IMR-90 (cell line): ENCODE data around the gene RPUSD2. TPM values are rescaled to one million over a fixed set of nuclear protein-coding genes. Genes with fewer than 3 reads are reported as not detected.
A peak's percentile ranks its signal among the peaks of the same experiment; 100 is the strongest.

Experiments used
- ATAC-seq: fragments of 200-7000 bp; cut with Tn5 transposase; 2 replicates; pipeline ENCODE4 v1.9.1; 2020; ENCODE audit warnings: low read depth, mild to moderate bottlenecking, moderate library complexity
- BruUV-seq: library from RNA; stranded (reverse); fragments of 400-500 nt; replicated peaks from 2 replicates; lab custom pipeline; 2021; lab: Mats Ljungman, UMichigan
- CTCF ChIA-PET: fragments of 300-600 bp; formaldehyde crosslinking; extraction: SDS; loops from one replicate; lab custom pipeline; 2021; ENCODE audit warnings: antibody characterized with exemption; lab: Yijun Ruan, JAX
- POLR2A ChIA-PET: fragments of 300-600 bp; sonication (Branson Sonifier 250); formaldehyde crosslinking; loops from one replicate; lab custom pipeline; 2022; ENCODE audit warnings: antibody characterized with exemption; ENCODE audit not compliant: unreplicated experiment; lab: Charles Lee
- DNase-seq: peaks from one replicate; pipeline ENCODE4 v3.0.0; 2013
- H2AFZ ChIP-seq: replicated peaks from 2 replicates; pipeline ENCODE3; 2013; ENCODE audit warnings: low read length, mild to moderate bottlenecking; ENCODE audit not compliant: poor library complexity
- H2AK5ac ChIP-seq: 2 replicates; pipeline ENCODE4 v1.6.1; 2013; ENCODE audit warnings: low read depth, low read length, inconsistent platforms
- H2AK9ac ChIP-seq: replicated peaks from 2 replicates; pipeline ENCODE3; 2013; ENCODE audit warnings: mild to moderate bottlenecking, low read depth, low read length, moderate library complexity; ENCODE audit not compliant: poor library complexity
- H2BK120ac ChIP-seq: 2 replicates; pipeline ENCODE4 v1.6.1; 2013; ENCODE audit warnings: low read depth, low read length, inconsistent platforms
- H2BK15ac ChIP-seq: 3 replicates; pipeline ENCODE4 v1.6.1; 2013; ENCODE audit warnings: low read depth, low read length, inconsistent platforms
- H2BK20ac ChIP-seq: 2 replicates; pipeline ENCODE4 v1.6.1; 2013; ENCODE audit warnings: low read depth, mild to moderate bottlenecking, inconsistent platforms, low read length, moderate library complexity
- H2BK5ac ChIP-seq: 2 replicates; pipeline ENCODE4 v1.6.1; 2013; ENCODE audit warnings: mild to moderate bottlenecking, low read depth, low read length, inconsistent platforms; ENCODE audit not compliant: poor library complexity, severe bottlenecking
- H3K14ac ChIP-seq: replicated peaks from 2 replicates; pipeline ENCODE4 v1.6.1; 2013; ENCODE audit warnings: low read depth, low read length, inconsistent platforms
- H3K18ac ChIP-seq: 2 replicates; pipeline ENCODE4 v1.6.1; 2013; ENCODE audit warnings: low read depth, low read length, control low read depth
- H3K23ac ChIP-seq: 2 replicates; pipeline ENCODE4 v1.6.1; 2013; ENCODE audit warnings: low read depth, low read length, inconsistent platforms
- H3K27ac ChIP-seq: 2 replicates; pipeline ENCODE4 v1.5.1; 2013; ENCODE audit warnings: mild to moderate bottlenecking, control low read depth, low read length; ENCODE audit not compliant: insufficient read depth
- H3K27me3 ChIP-seq: 2 replicates; pipeline ENCODE4 v1.6.1; 2013; ENCODE audit warnings: low read length; ENCODE audit not compliant: control insufficient read depth, insufficient read depth
- H3K36me3 ChIP-seq: 2 replicates; pipeline ENCODE4 v1.6.1; 2013; ENCODE audit warnings: low read length, mixed read lengths; ENCODE audit not compliant: control insufficient read depth, insufficient read depth
- H3K4ac ChIP-seq: 2 replicates; pipeline ENCODE4 v1.6.1; 2013; ENCODE audit warnings: low read depth, low read length, inconsistent platforms
- H3K4me1 ChIP-seq: 2 replicates; pipeline ENCODE4 v1.6.1; 2013; ENCODE audit warnings: low read length, mixed read lengths; ENCODE audit not compliant: control insufficient read depth, insufficient read depth
- H3K4me2 ChIP-seq: 2 replicates; pipeline ENCODE4 v1.6.1; 2013; ENCODE audit warnings: low read depth, mild to moderate bottlenecking, control low read depth, low read length, moderate library complexity
- H3K4me3 ChIP-seq: 2 replicates; pipeline ENCODE4 v1.5.1; 2013; ENCODE audit warnings: low read depth, mild to moderate bottlenecking, control low read depth, low read length, moderate library complexity; ENCODE audit not compliant: insufficient read depth
- H3K56ac ChIP-seq: 2 replicates; pipeline ENCODE4 v1.6.1; 2013; ENCODE audit warnings: low read length, inconsistent platforms; ENCODE audit not compliant: insufficient read depth; ENCODE audit errors: extremely low read depth
- H3K79me1 ChIP-seq, 2 experiments: 2 replicates each; pipeline ENCODE4 v1.6.1; 2013; ENCODE audit warnings: low read length in 2 of 2, inconsistent platforms in 1 of 2, low read depth in 1 of 2
- H3K9ac ChIP-seq: 2 replicates; pipeline ENCODE4 v1.6.1; 2013; ENCODE audit warnings: low read depth, low read length, control low read depth
- H3K9me1 ChIP-seq: 2 replicates; pipeline ENCODE4 v1.6.1; 2013; ENCODE audit warnings: low read length, inconsistent platforms; ENCODE audit not compliant: insufficient read depth
- H3K9me3 ChIP-seq: 2 replicates; pipeline ENCODE4 v1.6.1; 2013; ENCODE audit warnings: low read length; ENCODE audit not compliant: control insufficient read depth, insufficient read depth
- H4K20me1 ChIP-seq: 2 replicates; pipeline ENCODE4 v1.6.1; 2013; ENCODE audit warnings: low read length, inconsistent platforms; ENCODE audit not compliant: insufficient read depth
- H4K5ac ChIP-seq: 2 replicates; pipeline ENCODE4 v1.6.1; 2013; ENCODE audit warnings: mild to moderate bottlenecking, low read depth, low read length, control low read depth
- H4K8ac ChIP-seq, 2 experiments: 2 replicates each; pipeline ENCODE4 v1.6.1; 2013; ENCODE audit warnings: low read depth in 2 of 2, low read length in 2 of 2, control low read depth in 1 of 2, inconsistent platforms in 1 of 2
- H4K91ac ChIP-seq: 2 replicates; pipeline ENCODE4 v1.6.1; 2013; ENCODE audit warnings: low read depth, low read length, inconsistent platforms; ENCODE audit not compliant: insufficient read depth
- BHLHE40 ChIP-seq: fragments of 150-350 bp; IDR thresholded peaks from 2 replicates; pipeline ENCODE4 v1.6.1; 2016; ENCODE audit warnings: mild to moderate bottlenecking, low read depth, low read length
- CEBPB ChIP-seq: IDR thresholded peaks from 2 replicates; pipeline ENCODE4 v1.6.1; 2012; ENCODE audit warnings: low read depth, low read length, improper control_type of control experiment
- FOS ChIP-seq: fragments of 150-350 bp; IDR thresholded peaks from 2 replicates; pipeline ENCODE4 v1.6.1; 2016; ENCODE audit warnings: low read depth, low read length
- MAFK ChIP-seq: IDR thresholded peaks from 2 replicates; pipeline ENCODE4 v1.6.1; 2012; ENCODE audit warnings: low read depth, low read length, improper control_type of control experiment
- MXI1 ChIP-seq: IDR thresholded peaks from 2 replicates; pipeline ENCODE4 v1.6.1; 2012; ENCODE audit warnings: low read depth, mild to moderate bottlenecking, low read length, moderate library complexity, borderline replicate concordance
- NFE2L2 ChIP-seq: fragments of 150-350 bp; IDR thresholded peaks from 2 replicates; pipeline ENCODE4 v1.6.1; 2016; ENCODE audit warnings: low read depth, mild to moderate bottlenecking, low read length
- POLR2A ChIP-seq: IDR thresholded peaks from 2 replicates; pipeline ENCODE4 v1.6.1; 2012; ENCODE audit warnings: mild to moderate bottlenecking, low read depth, low read length
- SMC3 ChIP-seq: fragments of 150-350 bp; IDR thresholded peaks from 2 replicates; pipeline ENCODE4 v1.6.1; 2016; ENCODE audit warnings: low read depth, mild to moderate bottlenecking, antibody characterized with exemption, low read length, moderate library complexity
- WGBS, 2 experiments: methylation state at CpG; one replicate each; pipeline versions ENCODE4 v1.1.5 to v1.1.7; 2013; ENCODE audit warnings: missing lambda C conversion rate in 2 of 2; ENCODE audit not compliant: insufficient read length in 1 of 2; ENCODE audit errors: extremely low coverage in 2 of 2; 5-methylcytosine and 5-hydroxymethylcytosine counted together
- dilution Hi-C: fragments of 300-500 bp; cut with HindIII; formaldehyde crosslinking; loops from one replicate; pipeline ENCODE4 v1.14.3; 2018; ENCODE audit warnings: low sequenced_read_pairs; ENCODE audit not compliant: unreplicated experiment
- in situ Hi-C: fragments of 300-500 bp; cut with MboI; formaldehyde crosslinking; loops from 3 replicates; pipeline ENCODE4 v1.14.3; 2019; ENCODE audit warnings: low sequenced_read_pairs, inconsistent platforms, mixed read lengths
- intact Hi-C: fragments of 100-400 bp; cut with micrococcal nuclease; formaldehyde crosslinking; loops from 2 replicates; pipeline ENCODE4 v1.10.0; 2022
- polyA plus RNA-seq, 3 experiments: library from polyadenylated mRNA; depleted of rRNA; stranded (reverse); fragments of >200 nt; gene quantifications; 2 replicates each; pipeline ENCODE4 v1.2.3, GENCODE V29; 2012; ENCODE audit warnings: low replicate concordance in 1 of 3
- total RNA-seq: library from RNA; depleted of rRNA; stranded (reverse); fragments of >200 nt; gene quantifications from 2 replicates; pipeline ENCODE4 v1.2.3, GENCODE V29; 2012
- TF ChIP-seq, protein P1 (sequence below): fragments of 150-350 bp; IDR thresholded peaks from 2 replicates; pipeline ENCODE4 v1.6.1; 2016; ENCODE audit warnings: low read depth, mild to moderate bottlenecking, low read length, moderate library complexity, borderline replicate concordance
- TF ChIP-seq, protein P2 (sequence below): conservative IDR thresholded peaks from 2 replicates; pipeline ENCODE4 v1.5.1; 2012; ENCODE audit warnings: mild to moderate bottlenecking, low read depth, low read length, improper control_type of control experiment

RPUSD2 gene
- total and polyA plus RNA-seq, 2 of the 4 experiments (the other 2 are of a cell fraction): 7.4 to 13.4 TPM

DNA sequence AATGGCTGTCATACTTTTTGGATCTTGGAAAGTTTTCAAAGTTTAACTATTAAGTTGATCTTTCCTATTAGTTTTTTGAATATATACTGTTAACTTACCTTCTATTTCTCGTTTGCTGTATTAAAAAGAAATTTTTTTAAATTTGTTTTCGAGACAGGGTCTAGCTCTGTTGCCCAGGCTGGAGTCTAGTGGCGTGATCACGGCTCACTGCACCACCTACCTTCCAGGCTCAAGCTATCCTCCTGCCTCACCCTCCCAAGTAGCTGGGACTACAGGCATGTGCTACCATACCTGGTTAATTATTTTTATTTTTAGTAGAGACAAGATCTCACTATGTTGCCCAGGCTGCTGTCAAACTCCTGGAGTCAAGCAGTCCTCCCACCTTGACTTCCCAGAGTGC, 29.6 kb downstream of the RPUSD2 start:
- DNase-seq: no peak
- dilution Hi-C loops: no loop called here

More for the DNA sequence above, 29.6 kb downstream of the RPUSD2 start:
- Histone ChIP-seq H3K23ac (no peak overlapping the region), H2BK120ac (no peak overlapping the region), H3K79me1 (peaks cover 20 to 47% of the 10 kb centered on the region in 2 experiments), H3K9me1 (no peaks in the 10 kb centered on the region), H3K9me3 (no peaks in the 10 kb centered on the region), H2BK20ac (no peak overlapping the region), H4K91ac (no peak overlapping the region), H3K4me3 (no peak overlapping the region), H3K4ac (0 out of 2 replicates have a peak overlapping the region, but pooled peaks have one; percentile 6), H2AFZ (no peak overlapping the region), H3K36me3 (no peaks in the 10 kb centered on the region), H3K4me2 (no peak overlapping the region), H2AK9ac (no peak overlapping the region), H3K9ac (no peak overlapping the region), H3K4me1 (no peaks in the 10 kb centered on the region), H4K8ac (no peak overlapping the region), H2BK15ac (no peak overlapping the region), H3K14ac (no peak overlapping the region), H3K27me3 (no peaks in the 10 kb centered on the region), H3K18ac (no peak overlapping the region), H3K27ac (no peak overlapping the region), H3K56ac (no peak overlapping the region), H2BK5ac (no peak overlapping the region), H2AK5ac (0 out of 2 replicates have a peak overlapping the region, but pooled peaks have one; percentile 3), H4K5ac (no peak overlapping the region), H4K20me1 (no peaks in the 10 kb centered on the region)
- ChIA-PET CTCF (interaction anchor here (0.7 kb wide), 1 partner anchor 97 kb away, joined by 4 read pairs; no protein-coding TSS in a partner anchor), POLR2A (no interaction called here)
- BruUV-seq: no TSS peak
- in situ Hi-C loops (no loop called here), intact Hi-C loops (no loop called here)
- TF ChIP-seq MXI1: no peak
- no peak for TF ChIP-seq BHLHE40
- TF ChIP-seq NFE2L2: no peak
- TF ChIP-seq, protein P1, sequence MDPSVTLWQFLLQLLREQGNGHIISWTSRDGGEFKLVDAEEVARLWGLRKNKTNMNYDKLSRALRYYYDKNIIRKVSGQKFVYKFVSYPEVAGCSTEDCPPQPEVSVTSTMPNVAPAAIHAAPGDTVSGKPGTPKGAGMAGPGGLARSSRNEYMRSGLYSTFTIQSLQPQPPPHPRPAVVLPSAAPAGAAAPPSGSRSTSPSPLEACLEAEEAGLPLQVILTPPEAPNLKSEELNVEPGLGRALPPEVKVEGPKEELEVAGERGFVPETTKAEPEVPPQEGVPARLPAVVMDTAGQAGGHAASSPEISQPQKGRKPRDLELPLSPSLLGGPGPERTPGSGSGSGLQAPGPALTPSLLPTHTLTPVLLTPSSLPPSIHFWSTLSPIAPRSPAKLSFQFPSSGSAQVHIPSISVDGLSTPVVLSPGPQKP: no peak
- no peak for TF ChIP-seq FOS
- no peak for TF ChIP-seq MAFK
- no peak for TF ChIP-seq POLR2A
- TF ChIP-seq, protein P2, sequence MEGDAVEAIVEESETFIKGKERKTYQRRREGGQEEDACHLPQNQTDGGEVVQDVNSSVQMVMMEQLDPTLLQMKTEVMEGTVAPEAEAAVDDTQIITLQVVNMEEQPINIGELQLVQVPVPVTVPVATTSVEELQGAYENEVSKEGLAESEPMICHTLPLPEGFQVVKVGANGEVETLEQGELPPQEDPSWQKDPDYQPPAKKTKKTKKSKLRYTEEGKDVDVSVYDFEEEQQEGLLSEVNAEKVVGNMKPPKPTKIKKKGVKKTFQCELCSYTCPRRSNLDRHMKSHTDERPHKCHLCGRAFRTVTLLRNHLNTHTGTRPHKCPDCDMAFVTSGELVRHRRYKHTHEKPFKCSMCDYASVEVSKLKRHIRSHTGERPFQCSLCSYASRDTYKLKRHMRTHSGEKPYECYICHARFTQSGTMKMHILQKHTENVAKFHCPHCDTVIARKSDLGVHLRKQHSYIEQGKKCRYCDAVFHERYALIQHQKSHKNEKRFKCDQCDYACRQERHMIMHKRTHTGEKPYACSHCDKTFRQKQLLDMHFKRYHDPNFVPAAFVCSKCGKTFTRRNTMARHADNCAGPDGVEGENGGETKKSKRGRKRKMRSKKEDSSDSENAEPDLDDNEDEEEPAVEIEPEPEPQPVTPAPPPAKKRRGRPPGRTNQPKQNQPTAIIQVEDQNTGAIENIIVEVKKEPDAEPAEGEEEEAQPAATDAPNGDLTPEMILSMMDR: no peak
- TF ChIP-seq SMC3: no peak
- no peak for TF ChIP-seq CEBPB
- ATAC-seq: no peak
- no CpG with 5 or more reads among the region's 4 CpGs for WGBS, 2 experiments
